ENCODE results near the gene TEN1.
"Not testable (repeated sequence)": the region's sequence is repeated elsewhere in the genome, so short reads cannot be mapped to it uniquely, and the experiment has no call there.

The TEN1 gene, protein sequence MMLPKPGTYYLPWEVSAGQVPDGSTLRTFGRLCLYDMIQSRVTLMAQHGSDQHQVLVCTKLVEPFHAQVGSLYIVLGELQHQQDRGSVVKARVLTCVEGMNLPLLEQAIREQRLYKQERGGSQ
- total RNA-seq = 0 to 0.21 (median 0.11) reads per million in 17 experiments

DNA sequence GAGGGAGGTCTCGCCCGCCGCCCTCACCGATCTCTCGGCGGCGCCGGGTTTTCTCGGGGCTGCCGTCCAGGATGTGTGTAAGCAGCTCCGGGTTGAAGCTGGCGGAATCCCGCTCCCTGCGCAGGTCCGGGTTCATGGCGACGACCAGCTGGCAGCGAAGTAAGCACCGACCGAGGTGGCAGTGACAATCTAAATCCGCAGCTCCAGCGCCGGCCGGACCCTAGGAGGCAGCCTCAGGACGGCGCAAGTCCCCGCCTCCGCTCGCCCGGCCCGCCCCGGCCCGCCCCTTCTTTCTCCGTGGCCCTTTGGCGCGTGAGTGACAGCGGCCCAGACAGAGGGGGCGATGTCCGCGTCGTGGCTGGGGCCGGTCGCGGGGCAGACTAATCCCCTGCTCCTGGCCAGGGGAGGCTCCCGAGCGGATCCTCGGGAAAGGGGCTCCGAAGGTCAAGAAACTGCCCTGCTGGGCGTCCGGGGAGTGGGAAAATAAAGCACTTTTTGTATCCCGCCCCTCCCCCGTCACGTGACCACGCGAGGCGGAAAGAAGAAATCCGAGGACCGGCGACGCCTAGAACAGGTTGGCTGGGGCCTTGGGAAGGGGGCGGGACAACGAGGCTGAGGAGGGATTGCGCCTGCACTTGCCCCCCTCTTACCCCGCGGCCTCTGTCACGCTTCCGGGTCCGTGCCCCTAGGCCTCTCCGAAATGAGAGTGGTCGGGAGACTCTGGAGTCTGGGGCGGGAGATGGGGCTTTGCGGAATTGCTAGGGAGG is at the start of gene TEN1, which contains the start of gene ACOX1:
Gene TEN1, plus strand, starts transcription at position 303 of the 767 bp plus-strand sequence. CDS start 6,953 bp downstream, outside the sequence.
Gene ACOX1, minus strand, starts transcription at position 229 of the 767 bp plus-strand sequence. Its CDS starts 93 bp downstream, at position 136.
- DNase-seq = peak; percentile 97 to 99 (median 98)

DNA sequence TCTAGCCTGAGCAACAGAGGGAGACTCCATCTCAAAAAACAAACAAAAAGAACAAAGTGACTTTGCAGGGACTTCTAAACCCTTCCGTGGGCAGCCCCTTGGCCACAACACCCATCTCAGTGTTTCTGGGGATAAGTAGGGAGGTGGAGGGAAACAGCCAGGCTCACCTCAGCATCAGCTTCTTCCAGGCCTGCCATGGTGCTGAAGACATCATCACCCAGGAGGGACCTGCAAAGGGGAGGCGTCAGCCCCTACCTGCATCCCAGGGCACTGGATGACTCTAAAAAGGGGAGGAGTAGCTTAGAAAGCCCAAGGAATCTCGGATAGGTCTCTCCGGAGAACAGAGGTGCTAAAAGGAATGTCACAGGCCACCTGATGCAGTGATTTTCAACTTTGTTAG is 48.0 kb upstream of the TEN1 start:
- DNase-seq = no peak

DNA sequence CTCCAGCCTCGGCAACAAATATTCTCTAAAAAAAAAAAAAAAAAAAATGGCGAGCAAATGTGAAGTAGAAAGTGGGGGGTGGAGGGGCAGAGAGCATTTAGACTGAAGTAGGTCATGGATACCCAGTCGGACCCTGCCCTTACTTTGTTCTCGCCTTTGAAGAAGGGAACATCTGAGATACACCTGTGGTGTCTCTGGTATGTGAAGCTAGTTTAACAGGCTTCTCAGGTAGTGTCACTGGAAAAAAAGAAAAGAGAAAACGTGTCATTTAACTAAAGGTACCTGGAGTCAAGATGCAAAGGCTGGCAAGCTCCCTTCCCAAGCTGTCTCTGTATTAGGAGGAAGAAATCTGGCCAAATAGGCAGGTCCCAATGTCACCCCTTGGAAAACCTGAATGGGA is 46.2 kb upstream of the TEN1 start:
- DNase-seq = no peak

DNA sequence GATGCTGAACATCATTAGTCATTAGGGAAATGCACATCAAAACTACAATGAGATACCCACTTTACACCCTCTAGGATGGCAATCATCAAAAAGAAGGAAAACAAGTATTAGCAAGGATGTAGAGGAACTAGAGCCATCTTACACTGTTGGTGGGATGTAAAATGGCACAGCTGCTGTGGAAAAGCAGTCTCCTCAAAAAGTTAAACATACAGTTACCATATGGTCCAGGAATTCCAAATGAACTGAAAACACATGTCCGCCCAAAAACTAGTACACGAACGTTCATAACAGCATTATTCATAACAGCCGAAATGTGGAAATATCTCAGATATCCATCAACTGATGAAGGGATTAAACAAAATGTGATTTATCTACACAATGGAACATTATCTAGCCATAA is 45.2 kb upstream of the TEN1 start:
- no peak for DNase-seq

DNA sequence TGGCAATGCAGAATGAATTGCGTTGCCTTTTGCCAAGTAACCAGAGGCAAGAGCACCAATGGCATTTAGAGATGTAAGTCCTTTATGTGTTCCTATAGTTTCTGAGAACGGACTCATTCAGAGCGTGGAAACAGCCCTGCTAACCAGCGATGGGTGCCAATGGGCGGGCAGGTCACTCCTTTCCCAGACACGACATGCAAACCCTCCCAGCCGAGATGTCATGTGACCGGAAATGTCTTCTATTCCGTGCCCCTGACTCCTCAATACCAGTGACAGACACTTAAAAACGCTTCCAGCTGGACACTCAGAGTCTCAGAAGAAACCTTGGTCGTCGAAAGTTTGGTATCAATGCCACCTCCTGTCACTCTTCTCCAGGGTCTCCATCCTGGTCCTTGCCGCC is 41.4 kb upstream of the TEN1 start:
- DNase-seq = no peak

DNA sequence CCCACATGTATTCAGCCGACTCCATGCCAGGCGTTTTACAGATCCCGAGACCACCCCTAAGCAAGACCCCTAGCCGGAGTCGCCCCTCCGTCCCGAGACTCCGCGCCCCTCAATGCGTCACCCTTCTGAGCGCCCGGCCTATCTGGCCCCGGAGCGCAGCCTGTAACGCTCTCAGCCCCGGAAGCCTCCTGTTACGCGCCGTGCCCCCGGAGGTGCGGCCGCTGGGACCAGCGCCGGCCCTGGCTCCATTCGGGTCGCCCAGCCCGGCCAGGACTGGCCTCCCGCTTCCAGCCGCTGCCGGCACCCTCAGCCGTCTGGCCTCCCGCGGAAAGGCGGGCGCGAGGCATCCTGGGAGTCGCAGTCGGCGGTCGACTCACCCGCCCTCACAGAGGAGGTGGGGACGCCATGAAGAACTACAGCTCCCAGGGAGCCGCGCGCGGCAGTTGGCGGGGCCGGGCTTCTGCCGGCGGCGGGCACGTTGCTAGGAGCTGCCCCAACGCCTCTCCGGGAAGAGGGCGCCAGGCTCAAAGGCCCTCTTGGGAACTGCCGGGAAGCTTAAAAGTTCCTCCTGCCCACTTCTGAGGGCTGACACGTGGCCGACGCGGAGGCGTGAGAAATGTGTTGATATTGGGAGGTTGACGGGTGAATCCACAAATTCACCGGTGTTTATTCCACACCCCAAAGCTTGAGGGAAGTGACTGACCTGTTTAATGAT is 38.2 kb upstream of the TEN1 start, which contains the start of gene FBF1:
Gene FBF1, minus strand, starts transcription at position 316 of the 715 bp plus-strand sequence. CDS start 2,893 bp downstream, outside the sequence.
- peak; percentile 97 to 98 (median 98) for DNase-seq

DNA sequence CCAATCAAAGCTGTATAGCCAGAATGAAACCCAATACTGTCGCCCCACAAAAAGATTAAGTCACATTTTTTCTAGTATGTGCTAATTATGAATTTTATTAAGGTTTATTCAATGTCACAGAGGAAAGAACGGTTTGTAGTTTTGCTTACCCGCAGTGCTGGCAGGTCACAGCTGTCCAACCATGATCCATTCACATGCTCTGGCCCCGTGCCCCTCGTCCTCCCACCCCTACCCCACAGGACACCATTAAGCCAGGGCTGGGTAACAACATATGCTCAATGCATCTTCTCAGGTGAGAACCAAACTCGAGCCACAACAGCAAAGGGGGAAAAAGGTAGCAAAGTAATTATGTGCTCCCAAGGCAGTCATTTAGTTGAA is 37.6 kb upstream of the TEN1 start:
- no peak for DNase-seq

DNA sequence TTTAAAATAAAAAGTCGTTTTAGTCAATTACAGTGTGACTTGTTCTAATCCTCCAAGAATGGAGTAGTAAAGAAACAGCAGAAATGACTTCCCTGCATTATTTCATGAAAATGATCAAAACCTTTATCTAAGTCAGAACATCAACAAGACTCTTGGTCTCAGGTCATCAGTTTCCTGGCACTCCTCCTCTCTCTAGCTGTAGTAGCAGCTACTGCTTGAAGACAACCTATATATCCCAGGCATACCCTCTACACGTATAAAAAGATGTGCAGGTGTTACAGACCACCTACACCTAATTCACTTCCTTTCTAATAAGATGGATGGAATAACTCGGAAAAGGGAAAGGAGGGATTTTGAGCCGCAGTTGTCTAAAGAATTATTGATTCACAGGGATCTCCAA is 36.6 kb upstream of the TEN1 start:
- no peak for DNase-seq

DNA sequence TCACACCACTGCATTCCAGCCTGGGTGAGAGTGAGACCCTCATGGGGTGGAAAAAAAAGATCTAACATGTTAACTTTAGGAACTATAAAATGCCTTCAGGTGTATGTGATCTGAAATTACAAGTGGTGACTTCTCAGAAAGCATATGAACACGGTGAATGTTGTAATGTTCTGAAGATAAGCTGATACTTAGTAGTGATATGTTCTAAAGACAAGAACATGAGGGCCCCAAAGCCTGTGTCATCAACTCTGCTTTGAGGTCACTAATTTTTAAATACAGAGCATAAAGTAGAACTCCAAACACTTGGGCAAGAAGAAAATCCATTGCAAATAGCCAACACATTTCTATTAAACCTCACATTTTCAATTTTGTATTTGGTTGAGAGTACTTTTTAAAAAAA is 35.5 kb upstream of the TEN1 start:
- no peak for DNase-seq

DNA sequence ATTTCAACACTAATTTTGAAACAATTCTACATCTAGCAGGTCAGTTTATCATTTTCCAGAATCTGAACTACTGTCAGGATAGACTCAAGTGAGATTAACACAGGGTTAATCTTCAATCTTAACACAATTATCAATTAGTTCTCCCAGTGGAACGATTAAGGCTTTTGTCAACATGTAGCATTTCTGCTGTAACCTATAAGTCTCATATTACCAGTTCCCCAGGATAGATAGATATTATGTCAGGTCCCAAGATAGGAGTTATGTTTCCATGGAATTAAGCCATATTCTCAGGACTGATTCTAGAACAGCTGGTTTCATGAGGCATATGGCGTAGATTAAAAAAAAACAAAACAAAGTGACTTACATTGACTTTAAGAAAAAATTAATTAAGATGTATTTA is 33.8 kb upstream of the TEN1 start:
- no peak for DNase-seq

DNA sequence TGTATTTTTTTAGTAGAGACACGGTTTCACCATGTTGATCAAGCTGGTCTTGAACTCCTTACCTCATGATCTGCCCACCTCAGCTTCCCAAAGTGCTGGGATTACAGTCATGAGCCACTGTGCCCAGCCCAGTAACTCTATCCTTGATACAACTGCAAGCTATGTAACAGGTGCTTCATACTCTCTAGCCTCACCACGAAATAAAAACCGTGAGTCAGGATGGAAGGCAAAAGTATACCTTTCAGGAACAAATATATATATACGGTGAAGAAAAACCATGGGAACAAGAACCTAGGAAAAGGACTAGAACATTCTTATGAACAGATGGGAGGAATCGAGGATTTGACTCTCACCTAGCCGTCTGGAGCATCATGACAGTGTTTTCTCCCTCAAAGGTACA is 28.6 kb upstream of the TEN1 start:
- DNase-seq = no peak

DNA sequence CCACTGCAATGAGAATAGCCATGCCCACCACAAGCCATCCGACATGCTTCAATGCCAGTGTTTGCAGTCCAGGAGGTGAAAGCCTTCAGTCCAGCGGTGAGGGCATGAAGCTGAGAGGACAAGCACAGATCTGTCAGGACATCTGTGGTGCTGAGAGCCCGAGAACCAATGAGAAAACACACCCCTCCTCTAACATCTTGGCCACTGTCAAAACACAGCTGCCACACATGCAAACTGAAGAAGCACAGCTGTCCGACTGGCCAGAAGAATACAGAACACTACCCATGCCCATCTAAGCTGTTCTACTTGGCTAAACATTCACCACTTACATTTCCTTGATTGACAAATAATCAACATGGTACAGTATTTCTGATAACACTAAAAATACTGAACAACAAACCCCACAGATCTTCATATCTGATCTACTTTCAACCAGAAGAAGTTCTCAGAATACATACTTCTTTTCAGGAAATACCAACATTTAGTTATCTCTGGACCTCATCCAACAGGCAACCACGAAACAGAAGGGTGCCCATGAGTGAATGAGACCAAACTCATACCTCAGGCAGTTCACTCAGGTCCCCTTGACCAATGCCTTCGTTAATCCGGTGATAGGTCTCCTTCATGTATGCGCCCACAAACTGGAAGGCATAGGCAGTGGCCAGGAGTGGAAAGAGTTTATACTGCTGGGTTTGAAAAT is 28.0 kb upstream of the TEN1 start:
- DNase-seq = no peak

DNA sequence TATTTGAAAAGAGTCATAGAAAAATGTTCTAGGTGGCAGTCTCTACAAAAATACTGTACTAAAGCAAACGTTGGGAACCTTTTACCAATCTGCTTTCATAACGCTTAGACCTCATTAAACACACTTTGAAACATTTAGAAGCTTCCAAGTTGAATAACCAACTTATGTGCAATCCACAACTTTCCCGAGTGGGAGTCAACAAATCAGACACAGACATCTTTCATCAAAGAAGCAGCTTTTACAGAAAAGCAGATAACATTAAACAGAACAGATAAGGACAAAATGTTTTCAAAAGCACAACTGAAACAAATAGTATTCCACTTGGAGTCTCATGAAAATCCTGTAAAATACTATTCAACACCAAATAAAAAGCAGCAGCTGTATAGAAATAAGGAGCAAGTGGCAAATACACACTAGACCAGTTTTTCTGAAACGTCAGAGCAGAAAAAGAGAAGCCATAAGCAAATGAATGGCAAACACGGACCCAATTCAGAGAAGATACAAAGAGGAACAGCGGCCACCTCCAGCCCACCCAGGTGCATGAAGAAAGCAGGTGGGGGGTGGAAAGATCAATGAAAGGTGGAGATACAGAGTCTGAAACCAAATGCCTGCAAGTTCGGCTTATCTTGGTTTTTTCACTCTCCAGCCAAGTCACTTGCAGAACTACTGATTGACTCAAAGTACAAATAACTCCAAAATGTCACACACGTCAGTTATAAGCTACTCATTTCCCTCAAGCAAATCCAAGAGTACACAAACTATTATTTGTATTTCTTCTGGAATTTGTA is 19.8 kb upstream of the TEN1 start:
- DNase-seq = no peak

DNA sequence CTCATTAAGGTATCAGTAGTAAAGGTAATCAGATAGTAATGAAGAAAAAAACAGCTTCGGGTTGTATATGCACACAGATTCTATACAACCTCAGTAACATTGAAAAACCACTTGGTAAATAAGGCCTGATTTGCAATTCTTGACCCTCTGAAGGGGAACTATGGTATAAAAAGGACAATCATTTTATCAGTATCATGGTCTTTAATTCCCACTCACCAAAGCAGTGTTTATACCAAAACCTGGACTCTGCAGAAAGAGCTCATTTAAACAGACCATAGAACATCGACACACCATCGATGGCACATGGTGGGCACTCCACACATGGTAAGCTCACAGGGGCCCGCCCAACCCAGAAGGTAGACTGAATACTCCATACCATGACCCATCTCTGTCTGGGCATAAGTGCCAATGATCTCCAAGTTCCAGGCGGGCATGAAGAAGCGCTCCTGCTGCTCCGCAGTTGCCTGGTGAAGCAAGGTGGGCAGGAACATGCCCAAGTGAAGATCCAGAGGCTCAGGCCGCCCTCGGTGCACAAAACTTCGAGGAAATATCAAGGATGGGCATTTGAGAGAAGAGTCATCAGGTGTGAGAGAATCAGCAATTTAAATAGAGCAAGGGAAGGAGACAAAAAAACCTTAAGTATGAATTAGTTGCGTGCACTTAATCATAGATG is 19.1 kb upstream of the TEN1 start:
- no peak for DNase-seq

DNA sequence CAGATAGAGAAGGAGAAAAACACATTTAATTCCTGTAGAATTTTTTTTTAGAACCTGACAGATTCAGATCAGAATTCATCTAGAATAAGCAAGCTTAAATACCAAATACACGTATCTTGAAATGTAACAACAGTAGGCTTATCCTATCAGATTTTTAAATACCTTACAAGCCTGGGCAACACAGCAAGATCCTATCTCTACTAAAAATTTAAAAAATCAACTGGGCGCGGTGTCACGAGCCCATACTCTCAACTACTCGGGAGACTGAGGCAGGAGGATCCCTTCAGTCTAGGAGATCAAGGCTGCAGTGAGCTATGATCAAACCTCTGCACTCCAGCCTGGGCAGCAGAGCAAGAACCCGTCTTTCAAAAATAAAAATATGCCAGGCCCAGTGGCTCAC is 13.6 kb upstream of the TEN1 start:
- no peak for DNase-seq

DNA sequence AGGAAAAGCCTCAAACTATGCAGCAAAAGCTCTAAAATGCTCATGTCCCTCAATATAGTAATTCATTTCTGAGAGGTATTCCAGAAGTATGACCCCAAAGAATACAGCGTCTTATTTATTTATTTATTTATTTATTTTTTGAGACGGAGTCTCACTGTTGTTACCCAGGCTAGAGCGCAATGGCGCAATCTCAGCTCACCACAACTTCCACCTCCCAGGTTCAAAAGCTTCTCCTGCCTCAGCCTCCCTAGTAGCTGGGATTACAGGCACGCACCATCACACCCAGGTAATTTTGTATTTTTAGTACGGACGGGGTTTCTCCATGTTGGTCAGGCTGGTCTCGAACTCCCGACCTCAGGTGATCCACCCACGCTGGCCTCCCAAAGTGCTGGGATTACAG is 10.0 kb upstream of the TEN1 start:
- not testable (repeated sequence) for DNase-seq

DNA sequence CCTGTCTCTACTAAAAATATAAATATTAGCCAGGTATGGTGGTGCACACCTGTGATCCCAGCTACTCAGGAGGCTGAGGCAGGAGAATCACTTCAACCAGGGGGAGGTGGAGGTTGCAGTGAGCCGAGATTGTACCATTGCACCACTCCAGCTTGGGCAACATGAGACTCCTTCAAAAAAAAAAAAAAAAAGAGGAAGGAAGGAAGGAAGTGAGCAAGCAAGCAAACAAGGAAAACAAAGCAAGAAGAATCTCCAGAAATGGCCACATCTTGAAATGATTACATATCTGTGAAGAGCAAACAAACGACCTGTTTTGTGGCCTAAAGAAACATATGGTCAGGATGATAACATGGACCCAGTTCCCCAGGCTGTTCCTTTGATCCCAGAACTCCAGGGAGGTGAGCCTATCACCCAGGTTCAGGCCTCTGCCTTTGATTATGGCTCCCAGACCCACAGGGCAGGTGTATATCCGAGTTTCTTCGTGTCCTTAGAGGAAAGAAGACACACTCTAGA is 9.0 kb upstream of the TEN1 start:
- DNase-seq = peak; percentile 35 to 74 (median 66)

DNA sequence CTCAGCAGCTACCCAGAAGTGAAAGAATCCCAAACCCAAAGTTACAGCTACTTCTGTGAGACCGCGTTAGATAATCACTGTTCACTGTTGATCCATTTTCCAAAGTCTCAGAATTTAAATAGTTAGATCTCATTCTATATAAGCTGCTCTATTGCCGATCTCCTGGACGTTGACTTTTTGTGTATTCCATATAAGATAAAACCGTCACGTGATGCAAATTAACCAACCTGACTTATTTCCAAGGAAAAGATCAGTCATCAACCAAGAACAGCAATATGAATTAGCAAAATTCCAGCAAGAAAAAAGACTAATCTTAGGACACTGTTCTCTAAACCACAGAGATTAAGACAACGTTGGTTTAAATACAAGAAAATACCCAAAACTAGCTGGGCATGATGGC is 8.4 kb upstream of the TEN1 start:
- no peak for DNase-seq

DNA sequence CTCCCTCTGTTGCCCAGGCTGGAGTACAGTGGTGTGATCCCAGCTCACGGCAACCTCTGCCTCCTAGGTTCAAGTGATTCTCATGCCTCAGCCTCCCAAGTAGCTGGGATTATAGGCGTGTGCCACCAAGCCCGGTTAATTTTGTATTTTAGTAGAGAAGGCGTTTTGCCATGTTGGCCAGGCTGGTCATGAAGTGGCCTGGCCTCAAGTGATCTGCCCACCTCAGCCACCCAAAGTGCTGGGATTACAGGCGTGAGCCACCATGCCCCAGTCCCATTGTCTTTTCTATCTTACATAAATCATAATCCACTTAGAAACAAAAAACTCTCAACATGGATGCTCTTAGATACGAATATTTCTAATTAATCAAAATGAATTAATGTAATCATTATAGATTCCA is 3.9 kb upstream of the TEN1 start:
- DNase-seq = not testable (repeated sequence)

DNA sequence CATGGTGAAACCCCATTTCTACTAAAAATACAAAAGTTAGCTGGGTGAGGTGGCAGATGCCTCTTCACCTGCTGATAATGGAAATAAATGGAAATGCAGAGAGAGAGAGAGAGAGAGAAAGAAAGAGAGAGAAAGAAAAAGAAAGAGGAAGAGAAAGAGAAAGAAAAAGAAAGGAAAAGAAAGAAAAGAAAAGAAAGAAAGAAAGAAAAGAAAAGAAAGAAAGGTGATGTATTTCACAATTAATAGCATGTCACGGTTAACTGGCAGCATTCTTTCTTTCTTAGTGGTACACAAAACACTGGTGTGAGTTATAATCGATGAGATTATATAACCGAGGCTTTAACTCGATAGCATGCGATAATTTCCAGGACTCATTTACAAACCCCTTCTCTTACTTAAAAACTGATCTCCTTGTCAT is 3.3 kb upstream of the TEN1 start:
- DNase-seq = no peak

DNA sequence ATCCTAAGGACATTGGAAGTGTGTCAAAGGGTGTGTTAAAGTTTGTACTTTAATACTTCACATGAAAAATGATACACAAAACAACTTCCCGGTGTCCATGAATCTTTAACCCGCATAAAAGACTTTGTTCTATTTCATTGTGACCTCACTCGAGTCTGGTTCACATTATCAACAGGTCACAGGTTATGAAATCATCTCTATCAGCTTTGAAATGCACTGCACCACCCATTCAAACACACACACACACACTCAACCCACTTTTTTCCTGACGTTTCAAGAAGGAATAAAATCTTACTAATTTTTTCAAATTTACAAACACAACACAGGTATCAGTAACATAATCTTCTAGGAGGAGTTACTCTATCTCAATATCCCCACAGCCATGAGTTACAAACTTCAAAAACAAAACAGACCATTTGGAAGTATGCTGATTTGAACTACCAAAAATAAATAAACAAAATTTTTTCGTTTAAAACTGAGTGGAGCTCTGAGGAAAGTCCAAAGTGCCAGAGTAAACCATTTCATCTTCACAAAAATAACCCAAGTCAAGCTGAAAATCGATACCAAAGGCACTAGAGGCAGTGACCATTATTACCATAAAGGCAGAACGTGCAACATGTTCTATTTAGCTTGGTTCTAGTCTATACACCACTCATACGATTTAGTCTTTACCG is 2.7 kb upstream of the TEN1 start:
- DNase-seq = peak in 1 of 4 experiments; percentile 11

Data from suppressor macrophage (primary cell).